Stimulated activated CD4-positive, alpha-beta T cell treated with anti-CD3 and anti-CD28 coated beads, TNF-alpha, amount 100 ng/mL, for 1 hour (primary cell): ENCODE data around the gene CCT5.
"Not testable (repeated sequence)": the region's sequence is repeated elsewhere in the genome, so short reads cannot be mapped to it uniquely, and the experiment has no call there.

Experiments used
- DNase-seq, 3 donors: peaks; one replicate each; pipeline ENCODE4 v3.0.0-alpha.2; 2020; ENCODE audit warnings: low read depth in 3 of 3, low spot score in 1 of 3

CCT5 gene

DNA sequence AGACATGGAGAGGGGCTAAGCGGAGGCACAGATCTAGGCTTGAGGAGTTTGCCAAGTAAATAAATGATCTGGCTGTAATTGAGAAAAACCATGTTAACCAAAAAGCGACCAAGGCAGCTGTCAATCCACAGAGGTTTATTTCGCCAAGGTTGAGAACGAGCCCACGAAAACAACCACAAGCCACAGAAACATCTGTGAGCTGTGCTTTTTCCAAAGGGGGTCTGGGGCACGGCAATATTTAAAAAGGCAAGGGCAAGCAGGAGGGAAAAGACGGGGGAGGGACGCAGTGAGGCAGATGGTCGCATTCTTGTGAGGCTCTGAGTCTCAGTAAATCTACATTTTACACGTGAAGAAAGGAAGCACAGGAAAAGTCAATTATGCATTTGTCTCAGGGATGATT lies 25.4 kb downstream of the CCT5 start:
- no peak for DNase-seq

- no peak for DNase-seq
These were observed 25.9 kb downstream of the CCT5 start for GRCh38 chr5:10275991-10276390.

DNA sequence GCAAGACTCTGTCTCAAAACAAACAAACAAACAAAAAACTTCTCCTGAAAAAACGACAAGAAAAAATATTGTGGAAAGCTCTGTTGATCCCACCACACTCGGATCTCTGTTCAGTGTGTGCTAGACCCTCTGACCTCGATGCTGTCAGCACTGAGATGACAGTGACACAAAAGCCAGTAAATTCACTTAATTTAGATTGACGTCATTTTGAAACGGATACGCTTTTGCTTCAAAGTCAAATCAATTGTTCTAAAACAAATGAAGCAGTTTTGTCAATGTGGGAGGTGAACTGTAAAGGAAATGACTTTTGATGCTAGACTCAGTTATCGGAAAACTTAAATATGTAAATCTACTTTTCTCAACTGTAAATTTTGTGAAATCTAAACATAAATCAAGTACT lies 26.6 kb downstream of the CCT5 start:
- DNase-seq: no peak

DNA sequence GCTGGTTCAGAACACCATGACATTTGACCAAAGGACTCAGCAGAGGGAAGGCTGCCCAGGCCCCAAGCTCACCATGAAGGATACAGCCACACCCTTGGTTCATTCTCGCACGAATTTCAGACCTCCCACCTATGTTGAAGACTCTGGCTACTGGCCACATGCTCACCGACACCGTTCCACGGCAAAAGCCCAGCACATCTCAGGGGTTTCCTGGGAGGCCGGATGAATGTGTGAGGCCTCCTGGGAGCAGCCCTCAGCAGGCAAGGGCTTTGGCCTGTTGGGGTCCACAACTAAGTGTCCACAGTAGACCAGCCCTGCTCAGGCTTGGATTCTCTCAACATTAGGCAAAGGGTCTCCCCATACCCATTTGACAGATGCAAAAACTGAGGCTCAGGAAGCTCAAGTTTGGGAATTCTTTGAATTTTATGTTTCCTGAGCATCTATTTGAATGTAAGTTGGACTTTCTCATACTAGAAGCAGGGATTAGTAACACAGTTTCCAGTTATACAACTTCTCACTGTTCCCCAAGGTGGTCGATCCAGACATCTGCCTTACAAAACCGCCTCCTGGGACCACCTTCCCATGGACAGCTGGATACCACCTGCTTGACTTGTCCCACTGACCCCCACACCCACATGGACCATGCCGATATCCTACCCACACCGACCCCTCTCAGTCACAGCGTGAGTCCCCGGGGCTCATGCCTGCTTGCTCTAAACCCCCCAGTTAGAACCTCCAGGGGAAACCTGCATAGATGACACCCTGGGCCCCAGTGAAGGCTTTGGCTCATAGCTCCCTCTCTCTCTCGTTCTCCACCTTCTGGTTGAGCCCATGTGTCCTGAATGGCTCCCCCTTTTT lies 27.9 kb downstream of the CCT5 start:
- DNase-seq: no peak

GRCh38 chr5:10278658-10279279 lies 28.7 kb downstream of the CCT5 start:
- no peak for DNase-seq

DNA sequence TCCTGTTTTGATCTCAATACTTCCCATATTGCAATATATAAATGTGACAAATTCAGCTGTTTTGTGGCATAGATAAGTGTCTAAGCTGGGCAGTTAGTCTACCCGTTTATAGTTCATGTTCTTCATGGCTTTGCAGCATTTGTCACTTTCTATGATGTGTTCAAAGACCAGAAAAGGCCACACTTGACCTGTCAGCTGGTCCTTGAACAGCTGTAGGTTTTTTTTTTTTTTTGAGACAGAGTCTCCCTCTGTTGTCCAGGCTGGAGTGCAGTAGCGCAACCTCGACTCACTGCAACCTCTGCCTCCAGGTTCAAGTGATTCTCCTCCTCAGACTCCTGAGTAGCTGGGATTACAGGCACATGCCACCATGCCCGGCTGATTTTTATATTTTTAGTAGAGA lies 29.2 kb downstream of the CCT5 start:
- no peak for DNase-seq

- no peak for DNase-seq
These were observed 30.0 kb downstream of the CCT5 start for GRCh38 chr5:10279925-10280720.

DNA sequence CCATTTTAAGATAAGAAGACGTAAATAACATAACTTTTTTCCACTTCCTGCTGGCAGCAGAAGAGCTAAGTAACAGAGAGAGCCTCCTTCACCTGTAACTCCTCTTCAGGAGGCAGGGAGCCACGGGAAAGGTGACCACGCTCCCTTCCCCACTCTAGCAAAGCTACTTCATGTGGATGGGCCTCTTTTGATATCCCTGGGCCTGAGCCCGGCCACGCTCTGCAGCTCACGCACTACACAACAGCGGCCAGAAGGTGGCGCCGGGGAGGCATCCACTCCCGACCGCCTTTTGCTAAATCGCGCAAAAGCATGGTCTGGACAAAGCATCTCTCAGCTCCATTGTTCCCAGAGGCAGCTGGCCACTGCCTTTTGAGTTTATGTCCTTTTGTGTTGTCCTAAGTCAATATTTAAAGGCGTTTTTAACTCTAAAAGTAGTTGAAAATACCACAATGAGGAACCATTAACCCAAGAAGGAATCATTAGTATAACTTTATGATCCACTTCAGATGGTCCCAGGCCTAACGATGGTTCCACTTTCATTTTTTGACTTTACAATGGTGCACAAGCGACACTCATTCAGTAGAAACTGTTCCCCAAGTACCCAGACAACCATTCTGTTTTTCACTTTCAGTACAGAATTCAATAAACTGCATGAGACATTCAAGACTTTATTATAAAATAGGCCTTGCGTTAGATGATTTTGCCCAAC lies 34.0 kb downstream of the CCT5 start:
- DNase-seq: peak; percentile 29 to 71 (median 53)

DNA sequence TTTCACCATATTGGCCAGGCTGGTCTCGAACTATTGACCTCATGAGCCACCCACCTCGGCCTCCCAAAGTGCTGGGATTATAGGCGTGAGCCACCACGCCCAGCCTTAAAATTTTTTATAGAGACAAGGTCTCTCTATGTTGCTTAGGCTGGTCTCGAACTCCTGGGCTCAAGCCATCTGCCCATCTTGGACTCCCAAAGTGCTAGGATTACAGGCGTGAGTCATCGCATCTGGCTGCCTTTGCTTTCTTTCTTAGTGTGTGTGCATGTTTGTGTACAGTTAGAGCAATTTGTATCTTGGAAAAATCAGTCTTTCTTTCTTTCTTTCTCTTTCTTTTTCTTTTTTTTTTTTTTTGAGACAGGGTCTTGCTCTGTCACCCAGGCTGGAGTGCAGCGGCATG lies 35.3 kb downstream of the CCT5 start:
- DNase-seq: not testable (repeated sequence)

- DNase-seq: no peak
These were observed 36.2 kb downstream of the CCT5 start for GRCh38 chr5:10286162-10286861.

DNA sequence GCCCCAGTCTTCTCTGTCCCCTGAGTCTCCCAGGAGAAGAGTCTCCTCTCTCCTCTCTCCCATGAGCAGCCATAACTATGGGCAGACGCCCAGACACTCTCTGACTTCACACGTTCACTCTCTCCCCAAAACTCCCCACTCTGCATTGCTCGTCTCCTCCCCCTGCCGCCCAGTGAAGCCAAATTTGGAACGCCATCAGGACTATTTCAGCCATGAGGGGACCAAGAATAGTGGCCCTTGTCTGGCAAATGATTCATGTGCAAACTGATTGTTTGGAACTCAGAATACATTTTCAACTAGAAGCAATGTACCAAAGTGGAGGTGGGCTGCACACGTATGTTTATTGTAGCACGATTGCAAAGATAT lies 36.8 kb downstream of the CCT5 start:
- no peak for DNase-seq

DNA sequence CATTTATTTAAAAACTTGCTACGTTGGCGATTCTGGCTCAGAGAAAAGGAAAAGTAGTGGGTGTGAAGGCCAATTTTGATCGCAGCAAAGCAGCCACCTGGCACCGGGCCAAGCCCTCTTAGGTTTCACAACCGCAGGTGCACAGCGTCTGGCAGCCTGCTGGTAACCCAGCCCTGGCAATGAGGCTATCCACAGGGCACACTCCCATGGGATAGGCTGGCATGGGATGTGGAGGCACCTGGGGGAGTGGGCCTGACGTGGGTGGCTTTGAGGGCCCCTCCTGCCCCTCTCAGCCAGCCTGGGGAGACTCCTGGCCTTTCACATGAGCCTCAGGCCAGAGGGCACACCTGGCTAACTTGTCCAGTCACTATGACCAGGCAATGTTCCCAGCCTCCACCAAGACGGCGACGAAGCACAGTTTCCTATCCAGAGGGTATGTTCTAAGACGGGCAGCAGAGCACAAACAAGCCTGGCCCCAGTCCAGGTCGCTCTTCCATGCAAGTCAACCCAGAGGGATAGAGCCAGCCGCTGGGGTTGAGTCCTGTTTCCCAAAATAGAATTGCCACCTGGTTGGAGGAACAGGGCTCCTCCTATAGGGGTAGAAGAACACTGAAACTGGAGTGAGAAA lies 38.6 kb downstream of the CCT5 start:
- no peak for DNase-seq

GRCh38 chr5:10289353-10289752 lies 39.3 kb downstream of the CCT5 start:
- no peak for DNase-seq

DNA sequence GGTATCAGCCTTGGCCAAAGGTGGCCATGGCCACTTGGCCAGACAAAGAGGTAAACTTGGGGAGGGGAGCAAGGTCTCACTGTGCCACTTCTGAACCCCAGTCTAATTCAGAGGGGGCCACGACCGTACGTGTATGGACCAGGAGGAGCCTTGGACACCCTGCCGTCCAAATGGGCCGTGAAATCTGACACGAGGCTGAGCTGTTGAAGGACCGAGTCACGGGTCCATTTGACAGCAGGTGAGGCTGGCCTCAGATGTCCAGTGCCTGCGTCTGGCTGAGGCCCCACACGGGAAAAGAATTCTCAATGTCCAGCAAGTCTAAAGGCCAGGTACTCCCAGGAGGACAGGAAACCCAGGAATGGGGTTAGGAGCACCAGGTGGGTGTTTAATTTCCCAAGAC lies 39.9 kb downstream of the CCT5 start:
- no peak for DNase-seq

- DNase-seq: no peak
These were observed 40.4 kb downstream of the CCT5 start for GRCh38 chr5:10290438-10290837.

DNA sequence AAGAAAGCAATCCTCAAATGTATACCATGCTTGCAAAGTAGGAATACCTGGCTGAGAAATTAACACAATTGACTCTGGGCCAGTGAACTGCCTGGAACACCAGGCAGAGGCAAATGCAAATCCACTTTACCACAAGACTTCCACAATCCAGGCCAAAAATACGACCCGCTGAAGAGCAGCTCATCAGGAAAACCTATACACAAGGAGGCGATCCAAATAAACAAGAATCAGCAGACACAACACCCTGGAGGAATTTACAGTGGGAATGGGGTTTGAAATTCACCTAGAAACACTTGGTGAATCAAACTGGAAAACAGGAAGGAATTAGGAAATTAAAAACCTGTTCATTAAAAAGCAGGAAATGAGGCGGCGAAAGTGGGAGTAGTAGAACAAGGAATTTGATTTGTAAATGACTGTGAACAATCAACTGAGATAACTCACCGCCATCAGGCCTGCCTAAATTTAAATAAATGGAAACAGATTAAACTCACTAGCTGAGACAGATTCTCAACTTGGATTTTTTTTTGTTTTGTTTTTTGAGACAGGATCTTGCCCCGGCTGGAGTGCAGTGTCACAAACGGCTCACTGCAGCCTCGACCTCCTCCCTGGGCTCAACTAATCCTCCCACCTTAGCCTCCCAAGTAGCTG lies 41.7 kb downstream of the CCT5 start:
- no peak for DNase-seq

GRCh38 chr5:10293907-10294662 lies 44.0 kb downstream of the CCT5 start:
- DNase-seq: no peak

DNA sequence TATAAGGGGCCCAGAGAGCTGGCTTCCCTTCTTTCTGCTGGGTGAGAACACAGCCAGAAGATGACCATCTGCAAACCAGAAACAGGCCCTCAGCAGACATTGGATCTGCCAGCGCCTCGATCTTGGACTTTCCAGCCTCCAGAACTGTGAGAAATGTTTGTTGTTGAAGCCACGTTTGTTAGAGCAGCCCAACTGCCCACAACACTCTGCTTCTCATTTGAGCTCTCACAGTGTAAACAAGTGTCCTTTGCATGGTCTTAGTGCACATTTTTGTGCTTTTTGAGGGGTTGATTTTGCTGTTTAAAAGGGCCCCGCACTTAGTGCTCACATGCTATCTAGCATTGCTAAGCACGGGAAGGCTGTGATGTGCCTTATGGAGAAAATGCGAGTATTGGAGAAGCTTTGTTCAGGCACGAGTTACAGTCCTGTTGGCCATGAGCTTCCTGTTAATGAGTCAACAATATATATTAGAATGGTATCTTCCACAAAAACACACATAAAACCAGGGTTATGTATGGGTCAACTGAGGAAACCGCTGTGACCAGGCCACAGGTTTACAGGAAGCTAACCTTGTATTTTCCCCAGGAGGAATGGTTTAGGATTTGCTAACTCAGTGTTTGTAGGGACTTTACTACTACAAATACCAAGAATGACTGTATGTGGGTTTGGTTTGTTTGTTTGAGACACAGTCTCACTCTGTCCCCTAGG lies 45.7 kb downstream of the CCT5 start:
- DNase-seq: no peak
